Suppressor macrophage (primary cell): ENCODE data around the gene RALGDS.
"Not testable (repeated sequence)": the region's sequence is repeated elsewhere in the genome, so short reads cannot be mapped to it uniquely, and the experiment has no call there.

ENCODE experiments used
- DNase-seq, 4 experiments: peaks; one replicate each; pipeline ENCODE4 v3.0.0-alpha.2; 2020 to 2022
- total RNA-seq, 17 experiments: gene quantifications; one replicate each; lab custom pipeline; 2026; ENCODE audit warnings: mixed read lengths in 6 of 17, inconsistent platforms in 3 of 17; lab: John Stamatoyannopoulos, UW

Gene RALGDS
- 4.1 to 13.4 (median 8.2) reads per million in 17 experiments for total RNA-seq

GRCh38 chr9:133121198-133121914 is at the start of gene RALGDS:
TSS of gene RALGDS (minus strand) at chr9:133121240. CDS start at chr9:133121154, 86 bp downstream.
- peak; percentile 93 to 99 (median 98) for DNase-seq

DNA sequence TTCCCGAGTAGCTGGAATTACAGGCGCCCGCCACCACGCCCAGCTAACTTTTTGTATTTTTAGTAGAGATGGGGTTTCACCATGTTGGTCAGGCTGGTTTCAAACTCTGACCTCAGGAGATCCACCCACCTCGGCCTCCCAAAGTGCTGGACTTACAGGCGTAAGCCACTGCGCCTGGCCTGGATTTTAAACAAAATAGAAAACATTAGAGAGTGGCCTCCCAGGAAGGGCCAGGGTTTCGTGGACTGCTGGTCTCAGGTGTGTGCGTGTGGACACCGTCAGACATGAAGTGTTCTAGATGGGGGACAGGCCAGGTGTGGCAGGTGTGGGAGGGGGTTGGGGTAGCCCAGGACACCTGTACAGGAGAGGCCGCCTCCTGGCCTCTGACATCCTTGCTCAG is 49.7 kb upstream of the RALGDS start:
- no peak for DNase-seq

DNA sequence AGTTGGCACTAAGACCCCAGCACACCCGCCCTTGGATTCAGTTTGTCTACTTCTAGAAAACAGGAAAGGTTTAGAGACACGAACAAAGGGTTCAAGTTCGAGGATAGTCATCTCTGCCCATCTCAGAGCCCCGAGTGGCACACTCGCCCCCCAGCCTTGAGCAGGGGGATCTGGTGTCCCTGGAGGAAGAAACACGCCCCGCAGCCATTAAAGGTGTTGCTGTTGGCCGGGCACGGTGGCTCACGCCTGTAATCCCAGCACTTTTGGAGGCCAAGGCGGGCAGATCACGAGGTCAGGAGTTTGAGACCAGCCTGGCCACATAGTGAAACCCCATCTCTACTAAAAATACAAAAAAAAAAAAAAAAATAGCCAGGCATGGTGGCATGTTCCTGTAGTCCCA is 48.6 kb upstream of the RALGDS start:
- not testable (repeated sequence) for DNase-seq

DNA sequence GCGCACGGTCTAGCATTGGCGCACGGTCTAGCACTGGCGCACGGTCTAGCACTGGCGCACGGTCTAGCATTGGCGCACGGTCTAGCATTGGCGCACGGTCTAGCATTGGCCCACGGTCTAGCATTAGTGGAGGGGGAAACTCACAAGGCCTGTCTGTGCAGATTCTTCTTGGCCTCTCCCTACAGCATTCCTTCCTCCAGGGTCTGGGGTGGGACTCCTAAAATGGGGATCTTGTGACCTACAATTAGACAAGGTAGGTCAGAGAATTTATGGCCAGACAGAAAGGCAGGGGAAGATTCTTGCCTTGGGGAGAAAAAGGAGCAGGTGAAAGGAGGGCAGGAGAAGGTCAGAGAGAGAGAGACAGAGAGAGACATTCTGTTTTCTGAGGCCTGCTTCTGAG is 48.1 kb upstream of the RALGDS start:
- no peak for DNase-seq

DNA sequence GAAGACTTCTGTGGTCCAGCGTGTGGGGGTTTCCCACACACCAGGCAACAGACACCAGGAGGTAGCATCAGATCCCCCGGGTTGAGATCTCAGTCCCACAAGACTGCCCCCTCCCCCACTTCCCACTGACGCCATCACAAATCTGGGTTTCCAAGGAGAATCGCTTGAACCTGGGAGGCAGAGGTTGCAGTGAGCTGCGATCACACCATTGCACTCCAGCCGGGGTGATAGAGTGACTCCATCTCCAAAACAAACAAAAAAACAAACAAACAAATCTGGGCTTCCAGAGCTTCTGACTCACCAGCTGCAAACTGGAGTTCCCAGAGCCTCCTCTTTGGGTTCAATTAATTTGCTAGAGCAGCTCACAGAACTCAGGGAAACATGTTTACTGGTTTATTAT is 47.4 kb upstream of the RALGDS start:
- no peak for DNase-seq

GRCh38 chr9:133167769-133168168 is 46.7 kb upstream of the RALGDS start:
- DNase-seq, result no peak

DNA sequence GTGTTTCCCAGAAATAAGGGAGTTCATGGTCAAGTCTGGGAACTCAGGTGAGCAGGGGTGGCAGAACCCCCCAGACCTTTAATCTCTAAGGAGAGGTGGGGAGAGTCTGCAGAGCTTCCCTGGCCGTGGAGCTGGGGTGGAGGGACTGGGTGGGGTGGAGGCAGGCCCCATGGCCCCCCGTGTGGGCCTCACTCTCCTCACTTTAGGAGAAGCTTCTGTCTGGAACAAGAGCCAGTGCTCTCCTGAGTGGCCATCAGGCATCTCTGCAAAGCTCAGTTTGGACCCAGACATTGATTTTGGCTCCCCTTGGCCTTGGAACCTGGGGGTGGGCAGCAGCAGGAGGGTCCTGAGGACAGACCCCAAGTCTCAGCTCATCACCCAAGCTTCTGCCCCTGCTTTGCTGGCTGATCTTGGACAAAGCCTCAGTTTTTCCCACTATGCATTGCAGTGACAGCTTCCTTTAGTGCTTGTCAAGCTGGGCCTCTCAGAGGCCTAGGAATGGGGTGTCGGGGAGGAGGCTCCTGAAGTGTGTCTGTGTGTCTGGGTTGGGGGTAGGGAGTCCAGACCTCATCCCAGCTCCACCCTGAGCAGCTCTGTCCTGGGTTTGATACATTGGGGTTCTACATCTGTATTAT is 46.2 kb upstream of the RALGDS start:
- no peak for DNase-seq

DNA sequence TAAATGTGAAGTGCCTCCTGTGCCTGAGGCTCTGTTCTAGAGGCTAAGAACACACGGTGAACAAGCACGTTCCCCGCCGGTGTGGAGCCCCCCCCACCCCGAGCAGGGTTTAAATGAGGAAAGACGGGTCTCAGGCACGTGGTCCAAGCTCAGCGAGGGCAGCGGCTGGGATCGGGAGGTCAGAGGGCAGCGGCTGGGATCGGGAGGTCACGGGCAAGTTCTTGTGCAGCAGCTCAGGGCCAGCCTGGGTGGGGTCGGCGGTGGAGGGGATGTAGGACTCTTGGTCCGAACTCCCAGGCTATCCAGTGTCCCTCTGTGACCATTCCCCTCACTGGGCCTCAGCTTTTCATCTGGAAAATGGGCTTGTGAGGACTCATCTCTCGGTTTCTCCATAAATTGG is 45.4 kb upstream of the RALGDS start:
- no peak for DNase-seq

- DNase-seq, result no peak
These were observed 44.4 kb upstream of the RALGDS start for GRCh38 chr9:133165452-133165730.

GRCh38 chr9:133164191-133164590 is 43.2 kb upstream of the RALGDS start:
- no peak for DNase-seq

DNA sequence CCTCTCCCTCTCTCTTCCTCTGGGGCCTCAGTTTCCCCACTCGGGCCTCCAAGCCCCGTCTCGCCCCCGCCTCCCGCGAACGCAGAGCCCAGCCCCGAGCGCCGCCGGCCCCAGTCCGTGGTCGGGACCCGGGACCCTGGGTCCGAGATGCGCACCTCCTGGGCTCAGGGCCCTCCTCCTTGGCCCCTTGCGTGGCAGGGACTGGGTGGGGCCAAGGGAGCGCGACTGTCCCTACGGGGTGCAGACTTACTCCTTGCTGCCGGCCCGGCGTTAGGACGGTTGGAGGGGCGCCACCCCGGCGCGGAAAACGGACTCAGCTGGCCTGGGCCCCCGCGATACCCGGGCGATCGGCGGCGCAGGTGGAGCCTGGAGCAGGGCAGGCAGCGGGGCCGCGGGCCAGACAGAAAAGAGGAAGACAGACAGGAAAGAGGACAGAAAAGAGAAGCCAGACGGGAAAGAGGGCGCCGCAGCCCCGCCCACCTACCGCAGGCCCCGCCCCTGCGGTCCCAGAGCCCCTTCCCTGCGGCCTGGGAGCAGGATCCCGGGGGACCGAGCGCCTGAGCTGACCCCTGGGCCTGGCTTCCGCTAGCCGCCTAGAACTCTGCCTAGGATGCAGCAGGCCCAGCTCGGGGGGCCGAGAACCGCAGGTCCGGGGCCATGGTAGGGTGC is 42.6 kb upstream of the RALGDS start, which contains the start of gene GBGT1:
Gene GBGT1 (minus strand): TSS at position 411 of the 669 bp plus-strand sequence. CDS start 1,502 bp downstream, outside the sequence.
- DNase-seq, result peak; percentile 68 to 87 (median 76)

GRCh38 chr9:133162861-133163503 is 41.9 kb upstream of the RALGDS start:
- DNase-seq, result no peak

DNA sequence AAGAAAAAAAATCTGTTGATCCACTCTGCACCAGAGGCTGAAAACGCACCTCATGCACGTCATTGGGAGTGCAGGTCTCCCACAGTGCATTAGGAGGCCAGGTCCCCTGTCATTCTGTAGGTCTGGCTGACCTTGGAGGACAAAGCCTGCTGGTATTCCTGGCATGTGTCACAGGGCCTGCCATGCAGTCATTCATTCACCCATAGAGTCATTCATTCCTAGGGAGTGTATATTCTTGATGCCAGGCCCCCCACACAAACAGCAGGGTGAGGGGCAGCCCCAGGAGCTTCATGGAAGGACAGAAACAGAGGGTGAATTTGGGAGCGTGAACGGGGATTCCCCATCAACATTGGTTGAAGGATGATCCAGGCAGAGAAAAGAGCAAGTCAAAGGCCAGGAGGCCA is 40.5 kb upstream of the RALGDS start:
- DNase-seq, result no peak

GRCh38 chr9:133160742-133161546 is 39.9 kb upstream of the RALGDS start:
- DNase-seq, result peak; percentile 81 to 93 (median 90)

- DNase-seq, result no peak
These were observed 37.7 kb upstream of the RALGDS start for GRCh38 chr9:133158695-133159094.

GRCh38 chr9:133155156-133155555 is 34.1 kb upstream of the RALGDS start:
- no peak for DNase-seq

- DNase-seq, result no peak
These were observed 33.3 kb upstream of the RALGDS start for GRCh38 chr9:133154097-133154989.

DNA sequence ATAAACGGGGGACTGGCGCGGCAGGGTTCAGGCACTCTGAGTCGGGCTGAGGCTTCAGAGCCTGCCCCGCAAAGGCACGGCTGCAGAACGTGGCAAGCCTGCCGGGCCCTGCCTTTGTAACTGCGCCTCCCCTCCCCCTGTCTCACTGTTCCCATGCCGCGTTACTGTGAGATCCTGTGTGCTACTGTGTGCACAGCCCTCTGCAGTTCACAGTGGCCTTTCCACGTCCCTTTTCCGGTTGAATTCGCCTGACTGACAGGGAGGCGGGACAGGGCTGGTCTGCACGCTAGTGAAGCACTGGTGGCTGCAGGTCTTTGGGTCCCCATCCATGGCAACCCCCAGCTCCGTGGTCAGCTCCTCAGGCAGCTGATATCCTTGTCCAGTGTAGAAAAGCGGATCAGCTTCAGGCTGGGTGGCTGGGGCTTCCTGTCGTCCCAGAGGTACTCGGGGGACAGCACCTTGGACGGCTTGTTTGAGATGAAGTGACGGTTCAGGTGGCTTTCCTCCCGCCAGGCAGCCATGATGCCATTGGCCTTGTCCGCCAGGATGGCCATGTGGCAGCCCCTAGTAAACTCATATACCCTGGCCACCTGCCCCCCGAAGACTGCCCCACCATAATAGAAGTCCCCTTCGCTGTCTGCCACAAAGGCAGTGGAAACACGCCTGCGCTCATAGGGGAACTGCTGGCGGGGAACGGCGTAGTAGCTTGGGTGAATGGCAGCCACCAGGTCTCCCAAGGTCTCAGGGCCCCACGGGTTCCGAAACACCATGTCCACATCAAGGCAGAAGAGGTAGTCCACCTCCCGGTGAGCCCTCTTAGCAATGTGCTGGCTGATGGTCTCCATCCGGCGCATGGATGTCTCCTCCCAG is 32.4 kb upstream of the RALGDS start:
- no peak for DNase-seq

DNA sequence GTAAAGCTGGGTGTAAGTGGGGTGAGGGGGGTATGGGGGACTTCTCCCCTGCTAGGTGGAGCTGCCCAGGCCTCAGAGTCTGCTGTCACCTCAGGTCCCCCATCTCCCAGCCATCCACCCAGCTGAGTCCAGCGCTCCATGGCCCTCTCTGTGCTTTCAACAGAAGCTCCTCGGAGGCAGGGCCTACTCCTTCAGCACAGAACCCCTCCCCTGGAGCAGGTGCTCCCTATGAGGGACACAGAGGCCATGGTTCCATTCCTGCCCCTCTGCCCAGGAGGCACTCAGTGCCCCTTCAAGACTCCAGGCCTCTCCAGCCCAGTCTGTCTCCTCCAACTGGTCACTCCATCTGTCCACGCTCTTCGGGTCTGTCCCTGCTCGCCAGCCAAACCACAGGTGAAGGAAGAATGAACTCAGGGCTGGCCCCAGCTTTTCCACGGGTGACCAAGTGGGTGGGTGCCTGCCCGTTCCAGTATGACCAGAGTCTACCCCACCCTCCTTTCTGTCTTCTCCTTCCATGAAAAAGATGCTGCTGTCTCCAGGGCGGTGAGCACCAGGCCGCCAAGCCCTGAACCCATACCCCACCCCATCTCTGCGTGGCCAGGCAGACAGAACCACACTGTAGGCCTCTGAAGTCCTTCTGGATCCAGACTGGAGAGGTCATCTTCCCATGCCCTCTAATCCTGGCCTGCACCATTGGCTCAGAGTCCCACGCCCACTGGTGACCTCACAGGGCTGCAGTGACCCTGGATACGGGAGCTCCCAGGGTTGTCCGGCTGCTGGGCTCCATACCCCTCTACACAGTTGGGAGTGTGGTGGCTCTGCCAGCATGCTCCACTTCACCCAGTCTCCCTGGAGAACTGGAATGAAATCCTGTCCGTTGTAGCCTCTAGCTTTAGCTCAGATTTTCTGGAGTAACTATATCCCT is 30.8 kb upstream of the RALGDS start:
- no peak for DNase-seq
